Thoracic aorta (tissue), 2 donors: ENCODE measurements around the gene EEPD1. TPM values are rescaled to one million over a fixed set of nuclear protein-coding genes. Genes with fewer than 3 reads are reported as not detected.
"Not testable (repeated sequence)": the region's sequence is repeated elsewhere in the genome, so short reads cannot be mapped to it uniquely, and the experiment has no call there.

ENCODE experiments used
- ATAC-seq: fragments of 150-250 bp; one replicate; pipeline ENCODE4 v1.8.0; 2017; ENCODE audit warnings: low read depth; ENCODE audit not compliant: insufficient number of reproducible peaks, low FRiP score
- DNase-seq: peaks from one replicate; pipeline ENCODE4 v3.0.0-alpha.2; 2020; ENCODE audit warnings: low spot score
- H3K27ac ChIP-seq, 2 donors: fragments of 200-600 bp; sonication (generic); 1 replicate in 1 of 2; 2 replicates in 1 of 2; pipeline ENCODE4 v1.5.1; 2016; ENCODE audit warnings: mild to moderate bottlenecking in 2 of 2, moderate library complexity in 2 of 2
- H3K27me3 ChIP-seq: fragments of 200-600 bp; sonication (generic); replicated peaks from 2 replicates; pipeline ENCODE4 v1.6.0; 2016; ENCODE audit warnings: mild to moderate bottlenecking; ENCODE audit not compliant: insufficient read depth
- H3K36me3 ChIP-seq: fragments of 200-600 bp; sonication (generic); one replicate; pipeline ENCODE4 v1.5.1; 2016
- H3K4me1 ChIP-seq, 2 donors: fragments of 200-600 bp; sonication (generic); 1 replicate in 1 of 2; 2 replicates in 1 of 2; pipeline versions ENCODE4 v1.5.1 to v1.6.0; 2016; ENCODE audit warnings: low read depth in 2 of 2, mild to moderate bottlenecking in 1 of 2; ENCODE audit not compliant: control insufficient read depth in 1 of 2
- H3K4me3 ChIP-seq: fragments of 200-600 bp; sonication (generic); 2 replicates; pipeline ENCODE4 v1.5.1; 2016; ENCODE audit warnings: mild to moderate bottlenecking
- H3K9me3 ChIP-seq: fragments of 200-600 bp; sonication (generic); 2 replicates; pipeline ENCODE4 v1.5.1; 2016
- CTCF ChIP-seq: fragments of 200-600 bp; sonication (generic); IDR thresholded peaks from one replicate; pipeline ENCODE4 v1.5.1; 2019; ENCODE audit warnings: antibody characterized with exemption
- total RNA-seq, 2 donors: library from RNA; depleted of rRNA; stranded (reverse); fragments of >200 nt; gene quantifications; one replicate each; pipeline versions ENCODE4 v1.1.0 to v1.2.3, GENCODE V29; 2016

The EEPD1 gene
- 10 to 100 TPM; 14.6 to 17.4 TPM for total RNA-seq

DNA sequence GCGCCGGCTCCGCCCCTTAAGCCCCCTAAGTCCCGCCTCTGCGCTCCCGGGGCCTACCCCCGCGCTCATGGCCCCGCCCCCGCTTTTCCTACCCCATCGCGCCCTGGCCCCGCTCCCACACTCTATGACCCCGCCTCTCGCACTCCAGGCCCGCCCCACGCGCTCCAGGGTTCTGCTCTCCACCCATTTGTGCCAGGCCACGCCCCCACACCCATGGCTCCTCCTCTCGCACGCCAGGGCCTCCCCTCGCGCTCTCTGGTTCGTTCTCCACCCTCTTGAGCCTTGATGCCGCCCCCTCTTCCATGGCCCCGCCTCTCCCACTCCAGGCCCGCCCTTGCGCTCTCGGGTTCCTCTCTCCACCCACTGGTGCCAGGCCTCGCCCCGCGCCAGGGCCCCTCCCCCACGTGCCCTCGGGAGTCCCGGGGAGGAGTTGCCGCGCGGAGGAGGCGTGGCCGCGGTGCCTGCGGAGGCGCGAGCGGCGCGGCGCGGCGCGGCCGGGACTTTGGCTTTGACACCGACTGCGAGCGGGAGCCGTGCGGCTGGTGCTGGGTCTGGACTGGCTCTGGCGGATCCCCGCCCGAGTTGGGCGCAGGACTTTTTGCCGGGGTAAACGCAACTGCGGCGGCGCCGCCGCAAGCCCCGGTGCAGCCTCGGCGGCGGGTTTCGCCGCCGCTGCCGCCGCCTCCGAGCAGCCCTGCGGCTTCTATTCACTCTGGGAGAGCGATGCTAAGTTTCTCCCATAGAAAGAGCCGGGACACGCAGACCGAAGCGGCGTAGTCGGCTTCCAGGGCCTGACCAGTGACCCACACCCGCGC lies at the start of gene EEPD1:
Gene EEPD1 (plus strand): TSS at position 499 of the 815 bp plus-strand sequence. CDS start 1,071 bp downstream, outside the sequence.
- no peaks in the 10 kb centered on the region for H3K27me3 ChIP-seq
- H3K9me3 ChIP-seq, result peaks cover 5% of the 10 kb centered on the region
- peaks cover 36 to 45% of the 10 kb centered on the region in 2 donors for H3K4me1 ChIP-seq
- peak within 1 kb of the TSS; percentile 84 to 87 for H3K27ac ChIP-seq
- TF ChIP-seq CTCF, result no peak
- ATAC-seq (peak; percentile 96), DNase-seq (peak; percentile 99)
- H3K36me3 ChIP-seq, result no peaks in the 10 kb centered on the region
- peak within 1 kb of the TSS; percentile 80 for H3K4me3 ChIP-seq

- Histone ChIP-seq H3K9me3 (no peaks in the 10 kb centered on the region), H3K36me3 (no peaks in the 10 kb centered on the region), H3K4me1 (no peaks in the 10 kb centered on the region), H3K27ac (no peak overlapping the region), H3K4me3 (no peak overlapping the region), H3K27me3 (no peaks in the 10 kb centered on the region)
- ATAC-seq (no peak), DNase-seq (no peak)
- TF ChIP-seq CTCF, result no peak
Measured at GRCh38 chr7:36103837-36104561, 49.1 kb upstream of the EEPD1 start.

GRCh38 chr7:36106972-36107908 lies 45.8 kb upstream of the EEPD1 start:
- H3K4me1 ChIP-seq, H3K27ac ChIP-seq, H3K27me3 ChIP-seq, H3K36me3 ChIP-seq, H3K9me3 ChIP-seq, ATAC-seq, H3K4me3 ChIP-seq, DNase-seq: not testable (repeated sequence)

DNA sequence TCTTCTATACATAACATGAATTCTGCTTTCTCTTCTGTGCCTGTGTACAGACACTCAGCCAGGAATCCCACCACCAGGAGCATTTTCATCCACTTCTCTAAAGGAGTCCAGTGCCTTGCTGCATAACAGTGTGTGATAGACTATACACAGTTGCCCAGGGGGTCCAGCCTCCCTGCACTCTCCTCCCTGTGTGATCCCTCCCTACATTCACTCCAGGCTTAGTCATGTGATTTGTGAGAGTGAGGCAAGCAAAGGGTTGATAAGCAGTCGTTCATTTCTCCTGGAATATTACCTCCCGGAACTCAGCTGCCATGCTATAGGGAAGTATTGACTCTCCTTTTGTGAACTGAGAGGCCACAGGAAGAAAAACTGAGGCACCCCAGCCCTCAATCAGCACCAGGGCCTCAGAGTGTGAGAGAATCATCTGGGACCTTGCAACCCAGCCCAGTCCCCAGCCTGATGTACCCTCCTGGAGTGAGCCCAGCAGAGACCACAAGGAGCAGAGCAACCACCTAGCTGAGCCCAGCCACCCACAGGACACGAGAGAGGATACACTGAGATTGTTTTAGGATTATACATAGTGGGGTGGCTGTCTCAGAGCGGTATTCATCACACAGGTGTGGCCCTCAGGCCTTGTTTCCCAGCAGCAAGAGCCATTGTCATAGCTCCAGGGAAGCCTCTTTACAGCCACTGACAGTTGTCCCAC lies 45.0 kb upstream of the EEPD1 start:
- ATAC-seq, result no peak
- Histone ChIP-seq H3K36me3 (no peaks in the 10 kb centered on the region), H3K4me1 (no peaks in the 10 kb centered on the region), H3K27ac (no peak overlapping the region), H3K27me3 (no peaks in the 10 kb centered on the region), H3K9me3 (no peaks in the 10 kb centered on the region), H3K4me3 (no peak overlapping the region)
- no peak for DNase-seq
- no peak for TF ChIP-seq CTCF

DNA sequence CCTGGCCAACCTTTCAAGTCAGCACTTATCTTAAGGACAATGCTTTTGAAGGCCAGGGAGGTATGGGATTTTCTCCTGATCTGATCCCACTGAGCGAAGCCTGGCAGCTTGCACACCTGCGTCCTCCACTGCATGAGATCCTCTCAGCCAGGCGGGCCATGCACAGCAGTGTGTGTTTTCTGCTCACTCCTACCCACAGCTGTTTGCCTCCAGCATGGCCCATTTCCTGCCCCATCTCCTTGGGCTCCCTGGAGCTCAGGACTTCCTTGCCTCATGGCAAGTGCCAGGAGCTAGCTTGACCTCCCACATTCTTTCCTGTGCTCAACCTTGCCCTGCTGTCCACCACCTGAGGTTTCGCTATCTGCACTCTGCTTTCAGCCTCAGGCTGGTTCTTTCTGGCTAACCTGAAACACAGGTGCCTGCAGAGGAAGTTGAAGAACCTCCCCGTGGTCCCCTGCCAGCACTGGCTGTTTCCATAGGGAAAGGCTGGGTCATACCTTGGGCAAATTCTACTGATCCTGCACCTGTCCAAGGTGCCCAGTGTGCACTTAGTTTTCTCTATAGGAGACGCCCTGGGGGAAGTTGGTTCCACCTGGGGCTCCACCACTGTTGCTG lies 43.9 kb upstream of the EEPD1 start:
- ATAC-seq (no peak), DNase-seq (no peak)
- Histone ChIP-seq H3K27ac (no peak overlapping the region), H3K36me3 (no peaks in the 10 kb centered on the region), H3K4me1 (no peaks in the 10 kb centered on the region), H3K9me3 (no peaks in the 10 kb centered on the region), H3K27me3 (no peaks in the 10 kb centered on the region), H3K4me3 (no peak overlapping the region)
- no peak for TF ChIP-seq CTCF
